IgD-negative memory B cell (primary cell): ENCODE data around the gene ABLIM1. TPM values are rescaled to one million over a fixed set of nuclear protein-coding genes. Genes with fewer than 3 reads are reported as not detected.
"Not testable (repeated sequence)": the region's sequence is repeated elsewhere in the genome, so short reads cannot be mapped to it uniquely, and the experiment has no call there.

ENCODE experiments used
- H3K27ac Mint-ChIP-seq, 3 donors: one replicate each; pipeline ENCODE4 v1.8.0; 2020 to 2022; ENCODE audit warnings: mild to moderate bottlenecking in 3 of 3, mixed read lengths in 3 of 3, moderate library complexity in 1 of 3
- H3K27me3 Mint-ChIP-seq: one replicate; pipeline ENCODE4 v1.8.0; 2021; ENCODE audit warnings: mixed read lengths
- H3K36me3 Mint-ChIP-seq: one replicate; pipeline ENCODE4 v1.8.0; 2020; ENCODE audit warnings: mild to moderate bottlenecking, mixed read lengths
- H3K4me1 Mint-ChIP-seq, 3 donors: one replicate each; pipeline ENCODE4 v1.8.0; 2020 to 2022; ENCODE audit warnings: mixed read lengths in 3 of 3, mild to moderate bottlenecking in 1 of 3
- H3K4me3 Mint-ChIP-seq, 4 donors: one replicate each; pipeline ENCODE4 v1.8.0; 2020 to 2022; ENCODE audit warnings: mild to moderate bottlenecking in 4 of 4, mixed read lengths in 4 of 4, moderate library complexity in 3 of 4
- H3K9me3 Mint-ChIP-seq, 3 donors: one replicate each; pipeline ENCODE4 v1.8.0; 2020 to 2021; ENCODE audit warnings: mixed read lengths in 3 of 3, mild to moderate bottlenecking in 1 of 3
- polyA plus RNA-seq: library from polyadenylated mRNA; unstranded; fragments of 300-500 nt; fragmentation: Illumina TruSeq; gene quantifications from one replicate; pipeline ENCODE4 v1.2.3, GENCODE V29; 2021

The ABLIM1 gene
- 115 TPM for polyA plus RNA-seq

DNA sequence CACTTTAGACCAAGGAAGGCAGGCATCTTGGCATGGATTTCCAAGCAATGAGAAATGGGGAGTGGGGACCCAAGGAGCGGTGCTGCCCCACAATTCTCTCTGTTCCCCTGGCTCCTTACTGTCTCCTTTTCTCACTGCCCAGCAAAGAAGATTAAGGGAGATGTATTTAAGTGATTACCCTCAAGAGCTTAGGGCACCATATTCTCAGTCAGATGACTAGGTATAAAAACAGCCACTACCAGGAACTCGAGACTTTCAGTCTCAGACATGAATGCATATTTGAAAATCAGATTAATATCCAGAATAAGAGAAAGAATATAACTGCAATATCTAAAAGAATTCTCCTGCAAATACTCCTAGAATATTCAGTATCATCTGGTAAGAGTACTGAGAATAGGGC is at the start of gene ABLIM1:
Gene ABLIM1, minus strand, starts transcription at position 101 of the 400 bp plus-strand sequence. Its CDS starts 75 bp downstream, at position 26.
- H3K4me1 Mint-ChIP-seq: no peaks in the 10 kb centered on the region
- peaks cover 0 to 4% (median 2%) of the 10 kb centered on the region in 3 donors for H3K9me3 Mint-ChIP-seq

GRCh38 chr10:114706458-114707055 is 48.5 kb upstream of the ABLIM1 start:
- H3K27ac Mint-ChIP-seq: no peak overlapping the region
- no peaks in the 10 kb centered on the region for H3K36me3 Mint-ChIP-seq
- H3K9me3 Mint-ChIP-seq: no peaks in the 10 kb centered on the region
- H3K4me3 Mint-ChIP-seq: no peak overlapping the region
- peaks cover 11% of the 10 kb centered on the region for H3K27me3 Mint-ChIP-seq
- H3K4me1 Mint-ChIP-seq: no peaks in the 10 kb centered on the region

More for the DNA sequence above, at the start of gene ABLIM1:
- peaks cover 6% of the 10 kb centered on the region for H3K27me3 Mint-ChIP-seq
- H3K27ac Mint-ChIP-seq: no peak within 1 kb of the TSS
- H3K36me3 Mint-ChIP-seq: no peaks in the 10 kb centered on the region
- H3K4me3 Mint-ChIP-seq: no peak within 1 kb of the TSS

- H3K27ac Mint-ChIP-seq: no peak overlapping the region
- peaks cover 0 to 12% (median 2%) of the 10 kb centered on the region in 3 donors for H3K9me3 Mint-ChIP-seq
- H3K27me3 Mint-ChIP-seq: peaks cover under 1% of the 10 kb centered on the region
- H3K36me3 Mint-ChIP-seq: no peaks in the 10 kb centered on the region
- no peak overlapping the region for H3K4me3 Mint-ChIP-seq
- H3K4me1 Mint-ChIP-seq: no peaks in the 10 kb centered on the region
These were observed 46.6 kb upstream of the ABLIM1 start for GRCh38 chr10:114704679-114705078.

- Mint-ChIP-seq H3K9me3 (peaks cover 0 to 12% (median 2%) of the 10 kb centered on the region in 3 donors), H3K36me3 (no peaks in the 10 kb centered on the region), H3K4me1 (no peaks in the 10 kb centered on the region), H3K27ac (no peak overlapping the region), H3K27me3 (no peaks in the 10 kb centered on the region), H3K4me3 (no peak overlapping the region)
These were observed 45.5 kb upstream of the ABLIM1 start for GRCh38 chr10:114703377-114704107.

- peaks cover 0 to 12% (median 3%) of the 10 kb centered on the region in 3 donors for H3K9me3 Mint-ChIP-seq
- H3K27ac Mint-ChIP-seq: no peak overlapping the region
- peaks cover 0 to 3% (median 0%) of the 10 kb centered on the region in 3 donors for H3K4me1 Mint-ChIP-seq
- no peak overlapping the region for H3K4me3 Mint-ChIP-seq
- H3K27me3 Mint-ChIP-seq: peaks cover 7% of the 10 kb centered on the region
- H3K36me3 Mint-ChIP-seq: no peaks in the 10 kb centered on the region
These were observed 40.4 kb upstream of the ABLIM1 start for GRCh38 chr10:114698271-114699061.

GRCh38 chr10:114697061-114697598 is 39.1 kb upstream of the ABLIM1 start:
- Mint-ChIP-seq H3K36me3 (no peaks in the 10 kb centered on the region), H3K27ac (no peak overlapping the region), H3K27me3 (peaks cover 7% of the 10 kb centered on the region), H3K4me3 (no peak overlapping the region), H3K9me3 (peaks cover 0 to 12% (median 3%) of the 10 kb centered on the region in 3 donors), H3K4me1 (peaks cover 0 to 3% (median 0%) of the 10 kb centered on the region in 3 donors)

DNA sequence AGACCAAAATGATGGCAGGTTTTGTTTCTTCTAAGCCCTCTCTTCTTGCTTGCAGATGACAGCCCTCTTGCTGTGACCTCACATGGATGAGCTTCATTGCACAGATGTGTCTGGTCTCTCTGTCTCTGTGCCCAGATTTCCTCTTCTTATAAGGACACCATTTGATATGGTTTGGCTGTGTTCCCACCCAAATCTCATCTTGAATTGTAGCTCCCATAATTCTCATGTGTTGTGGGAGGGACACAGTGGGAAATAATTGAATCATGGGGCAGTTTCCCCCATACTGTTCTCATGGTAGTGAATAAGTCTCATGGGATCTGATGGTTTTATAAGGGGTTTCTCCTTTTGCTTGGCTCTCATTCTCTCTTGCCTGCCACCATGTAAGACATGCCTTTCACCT is 38.2 kb upstream of the ABLIM1 start:
- not testable (repeated sequence) for H3K27me3 Mint-ChIP-seq, H3K27ac Mint-ChIP-seq, H3K4me3 Mint-ChIP-seq, H3K36me3 Mint-ChIP-seq, H3K4me1 Mint-ChIP-seq
- H3K9me3 Mint-ChIP-seq: peaks cover 0 to 10% (median 3%) of the 10 kb centered on the region in 3 donors

DNA sequence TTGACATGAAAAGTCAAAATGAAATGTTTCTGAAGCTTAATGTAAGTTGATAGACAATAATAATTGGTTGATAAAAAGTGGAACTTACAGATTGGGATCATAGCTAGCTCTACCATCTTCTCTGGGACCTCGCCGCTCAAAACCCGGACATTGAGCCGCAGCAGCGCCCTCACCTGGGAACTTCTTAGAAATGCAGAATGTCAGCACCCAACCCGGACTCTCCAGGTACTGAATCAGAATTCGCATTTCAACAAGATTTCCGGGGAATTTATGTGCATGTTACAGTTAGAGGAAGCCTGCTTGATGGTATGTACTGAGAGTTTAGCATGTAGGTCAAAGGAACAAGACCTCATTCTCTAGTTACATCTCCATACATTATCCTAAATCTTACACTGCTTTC is 36.7 kb upstream of the ABLIM1 start:
- no peak overlapping the region for H3K27ac Mint-ChIP-seq
- no peak overlapping the region for H3K4me3 Mint-ChIP-seq
- peaks cover 0 to 3% (median 0%) of the 10 kb centered on the region in 3 donors for H3K4me1 Mint-ChIP-seq
- H3K9me3 Mint-ChIP-seq: peaks cover 0 to 1% (median 0%) of the 10 kb centered on the region in 3 donors
- H3K27me3 Mint-ChIP-seq: peaks cover 9% of the 10 kb centered on the region
- H3K36me3 Mint-ChIP-seq: no peaks in the 10 kb centered on the region

DNA sequence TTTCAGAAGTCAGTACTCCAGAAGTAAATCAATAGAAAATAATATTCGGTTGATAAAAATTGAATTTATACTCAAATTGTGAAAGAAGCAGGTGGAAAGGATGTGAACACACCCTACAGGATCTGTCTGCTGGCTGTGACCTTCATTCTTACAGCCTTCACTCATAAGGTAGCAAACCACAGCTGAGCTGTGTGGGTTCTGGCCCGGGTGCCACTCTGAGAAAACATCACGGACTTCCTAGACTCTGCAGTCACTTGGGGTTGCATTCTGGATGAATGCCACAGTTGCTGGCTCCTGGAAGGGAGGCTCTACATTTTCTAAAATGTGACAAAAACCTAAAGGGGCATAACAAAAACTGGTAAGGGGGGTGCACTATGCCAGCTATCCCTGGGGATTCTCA is 36.0 kb upstream of the ABLIM1 start:
- peaks cover 0 to 3% (median 0%) of the 10 kb centered on the region in 3 donors for H3K4me1 Mint-ChIP-seq
- peaks cover 10% of the 10 kb centered on the region for H3K27me3 Mint-ChIP-seq
- H3K9me3 Mint-ChIP-seq: peaks cover 0 to 1% (median 0%) of the 10 kb centered on the region in 3 donors
- no peaks in the 10 kb centered on the region for H3K36me3 Mint-ChIP-seq
- no peak overlapping the region for H3K27ac Mint-ChIP-seq
- H3K4me3 Mint-ChIP-seq: peak overlapping the region in 1 of 4 donors; percentile 33

DNA sequence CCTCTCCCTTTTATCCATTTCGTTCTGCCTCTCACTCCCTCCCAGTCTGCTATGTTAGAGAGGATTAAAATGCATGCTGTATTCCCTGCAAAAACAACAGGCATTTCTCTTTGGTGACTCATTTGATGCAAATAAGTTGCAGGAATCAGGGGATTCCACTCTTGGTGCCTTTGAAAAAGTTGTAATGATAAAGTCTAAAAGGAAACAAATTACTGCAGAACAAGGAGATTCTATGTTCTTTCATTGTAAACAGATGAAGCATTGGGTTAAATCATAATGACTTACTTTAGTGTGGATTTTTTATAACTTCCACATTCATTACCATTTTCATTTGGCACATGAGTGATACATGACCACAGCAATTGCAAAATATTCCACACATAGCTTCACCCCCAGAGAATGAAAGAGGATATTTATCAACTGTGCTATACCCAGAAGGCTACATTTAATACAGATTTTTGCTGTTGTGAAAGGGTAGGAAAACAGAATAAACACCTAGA is 33.4 kb upstream of the ABLIM1 start:
- Mint-ChIP-seq H3K27me3 (peaks cover 8% of the 10 kb centered on the region), H3K27ac (no peak overlapping the region), H3K4me3 (no peak overlapping the region), H3K36me3 (no peaks in the 10 kb centered on the region), H3K4me1 (peaks cover 0 to 3% (median 0%) of the 10 kb centered on the region in 3 donors), H3K9me3 (peaks cover 0 to under 1% (median 0%) of the 10 kb centered on the region in 3 donors)

DNA sequence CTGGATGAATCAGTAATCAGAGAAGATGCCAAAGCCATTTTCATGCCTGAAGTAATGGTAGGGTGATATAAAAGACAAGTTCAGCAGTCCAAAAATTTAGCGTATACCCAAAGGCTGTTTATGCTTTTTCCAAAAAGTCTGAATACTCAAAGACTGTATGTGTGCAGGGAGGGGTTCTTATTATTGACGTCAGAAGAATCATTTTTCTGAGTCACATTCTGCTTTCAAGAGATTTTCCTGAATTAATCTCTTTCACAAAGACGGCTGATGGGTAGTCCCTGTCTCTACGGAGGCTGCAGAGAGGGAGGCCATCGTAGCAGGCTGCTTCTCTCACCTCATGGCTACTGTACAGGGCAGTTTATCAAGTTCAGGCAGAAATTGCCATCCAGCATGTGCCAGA is 30.7 kb upstream of the ABLIM1 start:
- Mint-ChIP-seq H3K4me3 (no peak overlapping the region), H3K4me1 (peaks cover 0 to 1% (median 0%) of the 10 kb centered on the region in 3 donors), H3K27ac (no peak overlapping the region), H3K36me3 (no peaks in the 10 kb centered on the region), H3K27me3 (peaks cover 5% of the 10 kb centered on the region), H3K9me3 (no peaks in the 10 kb centered on the region)

DNA sequence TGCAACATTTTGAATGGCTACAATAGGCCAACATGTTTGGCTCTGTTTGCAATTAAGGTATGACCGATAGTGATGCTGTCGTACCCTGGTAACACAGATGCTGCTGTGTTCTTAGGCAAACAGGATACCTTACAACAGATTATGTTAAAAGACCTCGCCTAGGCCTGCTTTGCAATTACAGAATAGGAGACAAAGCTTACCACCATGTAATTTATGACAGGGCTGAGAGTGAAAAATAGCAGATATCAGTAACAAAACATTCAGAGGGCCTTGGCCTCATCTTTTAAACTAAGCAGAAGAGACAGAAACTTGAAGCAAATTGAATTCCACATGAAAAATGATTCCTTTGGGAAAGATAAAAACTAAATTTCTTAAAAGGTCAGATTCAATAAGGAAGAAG is 29.4 kb upstream of the ABLIM1 start:
- H3K4me1 Mint-ChIP-seq: peaks cover 0 to 1% (median 0%) of the 10 kb centered on the region in 3 donors
- H3K27me3 Mint-ChIP-seq: peaks cover 5% of the 10 kb centered on the region
- no peaks in the 10 kb centered on the region for H3K9me3 Mint-ChIP-seq
- H3K36me3 Mint-ChIP-seq: no peaks in the 10 kb centered on the region
- H3K4me3 Mint-ChIP-seq: no peak overlapping the region
- H3K27ac Mint-ChIP-seq: no peak overlapping the region

GRCh38 chr10:114686013-114686412 is 27.9 kb upstream of the ABLIM1 start:
- Mint-ChIP-seq H3K9me3 (no peaks in the 10 kb centered on the region), H3K4me3 (no peak overlapping the region), H3K4me1 (peaks cover 0 to 1% (median 0%) of the 10 kb centered on the region in 3 donors), H3K27me3 (peaks cover 2% of the 10 kb centered on the region), H3K27ac (no peak overlapping the region), H3K36me3 (no peaks in the 10 kb centered on the region)

DNA sequence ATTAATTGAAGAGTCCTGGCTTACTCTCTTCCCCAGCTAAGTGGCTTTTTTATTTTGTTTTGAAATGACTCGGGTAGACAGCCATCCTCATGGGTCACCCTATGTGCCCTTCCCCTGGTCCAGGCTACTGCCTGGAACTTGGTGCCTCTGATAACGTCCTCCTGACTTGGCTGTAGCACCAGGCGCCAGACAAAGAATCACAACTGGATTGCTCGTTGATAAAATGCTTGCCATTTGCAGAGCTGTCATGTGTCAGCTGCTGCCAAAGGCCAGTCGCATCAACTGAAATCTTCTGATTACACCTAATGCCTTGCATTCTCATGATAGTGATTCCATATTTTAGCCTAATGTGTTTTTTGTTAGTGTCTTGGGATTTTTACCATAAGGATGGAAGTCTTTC is 27.4 kb upstream of the ABLIM1 start:
- H3K4me3 Mint-ChIP-seq: no peak overlapping the region
- H3K27me3 Mint-ChIP-seq: peaks cover 2% of the 10 kb centered on the region
- peaks cover 0 to 1% (median 0%) of the 10 kb centered on the region in 3 donors for H3K4me1 Mint-ChIP-seq
- H3K27ac Mint-ChIP-seq: no peak overlapping the region
- H3K36me3 Mint-ChIP-seq: no peaks in the 10 kb centered on the region
- no peaks in the 10 kb centered on the region for H3K9me3 Mint-ChIP-seq

GRCh38 chr10:114684822-114685209 is 26.7 kb upstream of the ABLIM1 start:
- H3K36me3 Mint-ChIP-seq: no peaks in the 10 kb centered on the region
- H3K4me3 Mint-ChIP-seq: no peak overlapping the region
- no peaks in the 10 kb centered on the region for H3K9me3 Mint-ChIP-seq
- H3K27me3 Mint-ChIP-seq: peaks cover 2% of the 10 kb centered on the region
- peaks cover 0 to 1% (median 0%) of the 10 kb centered on the region in 3 donors for H3K4me1 Mint-ChIP-seq
- no peak overlapping the region for H3K27ac Mint-ChIP-seq
